Measurements from ENCODE around the gene SLC7A7.
"Not testable (repeated sequence)": the region's sequence is repeated elsewhere in the genome, so short reads cannot be mapped to it uniquely, and the experiment has no call there.

SLC7A7 gene

DNA sequence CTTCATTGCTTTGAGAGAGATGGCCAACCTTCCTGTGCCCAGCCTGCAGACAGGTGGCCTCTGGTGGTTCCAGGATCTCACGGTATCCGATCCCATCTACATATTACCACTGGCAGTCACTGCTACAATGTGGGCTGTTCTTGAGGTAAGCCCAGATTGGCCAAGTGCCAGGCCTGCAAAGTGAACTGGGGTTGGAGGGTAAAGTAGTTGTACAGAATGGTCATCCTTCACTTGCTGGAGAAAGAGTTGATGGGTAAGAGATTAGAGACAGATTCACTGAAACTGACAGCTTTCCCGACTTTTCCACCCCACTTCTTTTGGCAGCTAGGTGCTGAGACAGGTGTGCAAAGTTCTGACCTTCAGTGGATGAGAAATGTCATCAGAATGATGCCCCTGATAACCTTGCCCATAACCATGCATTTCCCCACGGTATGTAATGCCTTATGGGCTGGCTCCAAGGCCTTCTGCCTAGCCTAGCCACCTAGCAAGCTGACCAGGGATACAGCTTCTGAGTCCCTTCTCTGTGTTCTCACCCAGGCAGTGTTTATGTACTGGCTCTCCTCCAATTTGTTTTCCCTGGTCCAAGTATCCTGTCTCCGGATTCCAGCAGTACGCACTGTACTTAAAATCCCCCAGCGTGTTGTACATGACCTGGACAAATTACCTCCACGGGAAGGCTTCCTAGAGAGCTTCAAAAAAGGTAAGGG is 44.6 kb downstream of the SLC7A7 start:
- Histone ChIP-seq H3K4me1 (ENCODE audit: control insufficient read depth, insufficient read depth, low read length) (peaks cover 8% of the 10 kb centered on the region), H3K9ac (ENCODE audit: low read length) (no peak overlapping the region), H3K27me3 (ENCODE audit: control insufficient read depth, insufficient read depth, low read length) (no peaks in the 10 kb centered on the region), H3K27ac (ENCODE audit: low read depth, low read length) (no peak overlapping the region), H3K36me3 (ENCODE audit: control insufficient read depth, insufficient read depth, low read length) (peaks cover 27% of the 10 kb centered on the region), H3K4me3 (ENCODE audit: low read length) (no peak overlapping the region)

DNA sequence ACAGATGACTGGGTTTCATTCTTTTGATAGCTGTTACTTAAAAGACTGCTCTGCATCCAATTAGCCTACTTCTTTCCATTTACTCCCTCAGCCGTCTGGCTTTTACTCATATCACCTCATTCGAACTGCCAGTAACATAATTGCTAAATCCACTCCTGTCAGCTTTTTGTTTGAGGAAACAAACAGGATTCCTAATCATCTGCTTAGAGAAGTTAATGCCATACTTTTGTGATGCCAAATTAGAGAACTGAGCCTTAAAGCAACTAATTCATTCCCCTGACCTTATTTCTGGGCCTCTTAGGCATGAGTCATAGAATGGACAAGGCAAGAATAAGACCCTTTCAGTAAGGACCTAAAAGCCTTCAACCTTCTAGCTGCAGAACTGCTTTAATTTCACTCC is 45.9 kb downstream of the SLC7A7 start:
- Histone ChIP-seq H3K36me3 (ENCODE audit: control insufficient read depth, insufficient read depth, low read length) (peaks cover 27% of the 10 kb centered on the region), H3K27ac (ENCODE audit: low read depth, low read length) (no peak overlapping the region), H3K9ac (ENCODE audit: low read length) (no peak overlapping the region), H3K27me3 (ENCODE audit: control insufficient read depth, insufficient read depth, low read length) (no peaks in the 10 kb centered on the region), H3K4me3 (ENCODE audit: low read length) (no peak overlapping the region), H3K4me1 (ENCODE audit: control insufficient read depth, insufficient read depth, low read length) (peaks cover 8% of the 10 kb centered on the region)

DNA sequence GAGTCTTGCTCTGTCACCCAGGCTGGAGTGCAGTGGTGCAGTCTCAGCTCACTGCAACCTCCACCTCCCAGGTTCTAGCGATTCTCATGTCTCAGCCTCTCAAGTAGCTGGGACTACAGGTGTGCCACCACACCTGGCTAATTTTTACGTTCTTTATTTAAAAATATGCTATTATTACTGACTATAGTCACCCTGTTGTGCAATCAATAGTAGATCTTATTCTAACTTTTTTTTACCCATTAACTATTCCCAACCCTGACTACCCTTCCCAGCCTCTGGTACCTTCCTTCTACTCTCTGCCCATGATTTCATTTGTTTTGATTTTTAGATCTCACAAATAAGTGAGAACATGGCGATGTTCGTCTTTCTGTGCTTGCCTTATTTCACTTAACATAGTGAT is 46.3 kb downstream of the SLC7A7 start:
- Histone ChIP-seq H3K36me3 (ENCODE audit: control insufficient read depth, insufficient read depth, low read length) (peaks cover 27% of the 10 kb centered on the region), H3K4me1 (ENCODE audit: control insufficient read depth, insufficient read depth, low read length) (peaks cover 8% of the 10 kb centered on the region), H3K27me3 (ENCODE audit: control insufficient read depth, insufficient read depth, low read length) (no peaks in the 10 kb centered on the region), H3K4me3 (ENCODE audit: low read length) (no peak overlapping the region), H3K9ac (ENCODE audit: low read length) (no peak overlapping the region), H3K27ac (ENCODE audit: low read depth, low read length) (no peak overlapping the region)

GRCh38 chr14:22767323-22767589 is 48.0 kb downstream of the SLC7A7 start:
- H3K27ac ChIP-seq (ENCODE audit: low read depth, low read length): peak overlapping the region; percentile 67
- H3K36me3 ChIP-seq (ENCODE audit: control insufficient read depth, insufficient read depth, low read length): peaks cover 27% of the 10 kb centered on the region
- peak overlapping the region; percentile 97 for H3K4me3 ChIP-seq (ENCODE audit: low read length)
- peaks cover 8% of the 10 kb centered on the region for H3K4me1 ChIP-seq (ENCODE audit: control insufficient read depth, insufficient read depth, low read length)
- H3K9ac ChIP-seq (ENCODE audit: low read length): peak overlapping the region; percentile 34
- H3K27me3 ChIP-seq (ENCODE audit: control insufficient read depth, insufficient read depth, low read length): no peaks in the 10 kb centered on the region

GRCh38 chr14:22766457-22767322 is 48.5 kb downstream of the SLC7A7 start, which contains the start of gene OXA1L:
Gene OXA1L (plus strand): TSS chr14:22766688. CDS start chr14:22766702, 14 bp downstream.
- Histone ChIP-seq H3K36me3 (ENCODE audit: control insufficient read depth, insufficient read depth, low read length) (peaks cover 26% of the 10 kb centered on the region), H3K27ac (ENCODE audit: low read depth, low read length) (peak within 1 kb of the TSS; percentile 85), H3K9ac (ENCODE audit: low read length) (peak within 1 kb of the TSS; percentile 34), H3K4me3 (ENCODE audit: low read length) (peak within 1 kb of the TSS; percentile 97), H3K4me1 (ENCODE audit: control insufficient read depth, insufficient read depth, low read length) (peaks cover 8% of the 10 kb centered on the region), H3K27me3 (ENCODE audit: control insufficient read depth, insufficient read depth, low read length) (no peaks in the 10 kb centered on the region)

GRCh38 chr14:22764382-22764781 is 50.9 kb downstream of the SLC7A7 start:
- H3K36me3 ChIP-seq (ENCODE audit: control insufficient read depth, insufficient read depth, low read length): peaks cover 4% of the 10 kb centered on the region

DNA sequence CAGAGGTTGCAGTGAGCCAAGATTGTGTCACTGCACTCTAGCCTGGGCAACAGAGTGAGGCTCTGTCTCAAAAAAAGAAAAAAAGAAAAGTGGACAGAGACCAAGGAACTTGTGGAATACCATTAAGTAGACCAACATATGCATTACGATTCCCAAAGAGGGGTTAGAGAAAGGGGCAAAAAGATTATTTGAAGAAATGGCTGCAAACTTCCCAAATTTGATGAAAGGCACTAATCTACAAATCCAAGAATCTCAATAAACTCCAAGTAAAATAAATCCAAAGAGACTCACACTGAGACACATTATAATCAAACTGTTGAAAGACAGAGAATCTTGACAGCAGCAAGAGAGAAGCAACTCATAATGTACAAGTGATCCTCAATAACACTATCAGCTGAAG is 53.5 kb downstream of the SLC7A7 start:
- Histone ChIP-seq H3K4me3 (ENCODE audit: low read length) (no peak overlapping the region), H3K9ac (ENCODE audit: low read length) (no peak overlapping the region), H3K27ac (ENCODE audit: low read depth, low read length) (no peak overlapping the region), H3K4me1 (ENCODE audit: control insufficient read depth, insufficient read depth, low read length) (no peaks in the 10 kb centered on the region), H3K27me3 (ENCODE audit: control insufficient read depth, insufficient read depth, low read length) (no peaks in the 10 kb centered on the region), H3K36me3 (ENCODE audit: control insufficient read depth, insufficient read depth, low read length) (no peaks in the 10 kb centered on the region)

More at GRCh38 chr14:22764382-22764781, 50.9 kb downstream of the SLC7A7 start:
- H3K4me3 ChIP-seq (ENCODE audit: low read length): no peak overlapping the region
- no peak overlapping the region for H3K9ac ChIP-seq (ENCODE audit: low read length)
- H3K27me3 ChIP-seq (ENCODE audit: control insufficient read depth, insufficient read depth, low read length): no peaks in the 10 kb centered on the region
- peaks cover 8% of the 10 kb centered on the region for H3K4me1 ChIP-seq (ENCODE audit: control insufficient read depth, insufficient read depth, low read length)
- no peak overlapping the region for H3K27ac ChIP-seq (ENCODE audit: low read depth, low read length)

- H3K36me3 ChIP-seq (ENCODE audit: control insufficient read depth, insufficient read depth, low read length); H3K4me1 ChIP-seq (ENCODE audit: control insufficient read depth, insufficient read depth, low read length); H3K27ac ChIP-seq (ENCODE audit: low read depth, low read length); H3K9ac ChIP-seq (ENCODE audit: low read length); H3K27me3 ChIP-seq (ENCODE audit: control insufficient read depth, insufficient read depth, low read length); H3K4me3 ChIP-seq (ENCODE audit: low read length): not testable (repeated sequence)
Measured at GRCh38 chr14:22757972-22758650, 57.1 kb downstream of the SLC7A7 start.

GRCh38 chr14:22753586-22753985 is 61.6 kb downstream of the SLC7A7 start:
- Histone ChIP-seq H3K4me1 (ENCODE audit: control insufficient read depth, insufficient read depth, low read length) (no peaks in the 10 kb centered on the region), H3K36me3 (ENCODE audit: control insufficient read depth, insufficient read depth, low read length) (no peaks in the 10 kb centered on the region), H3K27ac (ENCODE audit: low read depth, low read length) (no peak overlapping the region), H3K27me3 (ENCODE audit: control insufficient read depth, insufficient read depth, low read length) (no peaks in the 10 kb centered on the region), H3K9ac (ENCODE audit: low read length) (no peak overlapping the region), H3K4me3 (ENCODE audit: low read length) (no peak overlapping the region)

DNA sequence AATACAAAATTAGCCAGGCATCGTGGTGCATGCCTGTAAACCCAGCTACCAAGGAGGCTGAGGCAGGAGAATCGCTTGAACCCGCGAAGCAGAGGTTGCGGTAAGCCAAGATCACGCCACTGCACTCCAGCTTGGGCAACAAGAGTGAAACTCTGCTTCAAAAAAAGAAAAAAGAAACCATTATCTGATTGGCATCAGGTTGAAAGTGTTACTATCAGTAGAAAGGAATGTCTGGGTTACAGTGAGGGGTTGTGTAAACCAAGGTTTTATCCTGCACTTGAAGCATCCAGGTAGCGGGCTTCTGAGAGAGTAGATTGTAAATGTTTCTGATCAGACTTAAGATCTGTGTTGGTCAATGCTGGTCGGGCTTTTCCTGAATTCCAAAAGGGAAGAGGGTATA is 62.8 kb downstream of the SLC7A7 start:
- no peak overlapping the region for H3K27ac ChIP-seq (ENCODE audit: low read depth, low read length)
- no peak overlapping the region for H3K4me3 ChIP-seq (ENCODE audit: low read length)
- no peaks in the 10 kb centered on the region for H3K4me1 ChIP-seq (ENCODE audit: control insufficient read depth, insufficient read depth, low read length)
- H3K9ac ChIP-seq (ENCODE audit: low read length): no peak overlapping the region
- H3K27me3 ChIP-seq (ENCODE audit: control insufficient read depth, insufficient read depth, low read length): no peaks in the 10 kb centered on the region
- no peaks in the 10 kb centered on the region for H3K36me3 ChIP-seq (ENCODE audit: control insufficient read depth, insufficient read depth, low read length)

GRCh38 chr14:22748631-22749068 is 66.6 kb downstream of the SLC7A7 start:
- Histone ChIP-seq H3K9ac (ENCODE audit: low read length) (no peak overlapping the region), H3K4me1 (ENCODE audit: control insufficient read depth, insufficient read depth, low read length) (no peaks in the 10 kb centered on the region), H3K27ac (ENCODE audit: low read depth, low read length) (no peak overlapping the region), H3K36me3 (ENCODE audit: control insufficient read depth, insufficient read depth, low read length) (no peaks in the 10 kb centered on the region), H3K27me3 (ENCODE audit: control insufficient read depth, insufficient read depth, low read length) (no peaks in the 10 kb centered on the region), H3K4me3 (ENCODE audit: low read length) (no peak overlapping the region)

GRCh38 chr14:22748206-22748605 is 67.0 kb downstream of the SLC7A7 start:
- Histone ChIP-seq H3K9ac (ENCODE audit: low read length) (no peak overlapping the region), H3K27ac (ENCODE audit: low read depth, low read length) (no peak overlapping the region), H3K36me3 (ENCODE audit: control insufficient read depth, insufficient read depth, low read length) (no peaks in the 10 kb centered on the region), H3K4me1 (ENCODE audit: control insufficient read depth, insufficient read depth, low read length) (no peaks in the 10 kb centered on the region), H3K4me3 (ENCODE audit: low read length) (no peak overlapping the region), H3K27me3 (ENCODE audit: control insufficient read depth, insufficient read depth, low read length) (no peaks in the 10 kb centered on the region)
